ENCODE measurements around the gene ATG101. TPM values are rescaled to one million over a fixed set of nuclear protein-coding genes. Genes with fewer than 3 reads are reported as not detected.

The ATG101 gene
- total and polyA plus RNA-seq, 2 of the 13 experiments (the other 11 are each of a cell fraction or from before 2014, with no cell fraction given): 58.2 to 67.7 TPM

- TF ChIP-seq, protein P1, sequence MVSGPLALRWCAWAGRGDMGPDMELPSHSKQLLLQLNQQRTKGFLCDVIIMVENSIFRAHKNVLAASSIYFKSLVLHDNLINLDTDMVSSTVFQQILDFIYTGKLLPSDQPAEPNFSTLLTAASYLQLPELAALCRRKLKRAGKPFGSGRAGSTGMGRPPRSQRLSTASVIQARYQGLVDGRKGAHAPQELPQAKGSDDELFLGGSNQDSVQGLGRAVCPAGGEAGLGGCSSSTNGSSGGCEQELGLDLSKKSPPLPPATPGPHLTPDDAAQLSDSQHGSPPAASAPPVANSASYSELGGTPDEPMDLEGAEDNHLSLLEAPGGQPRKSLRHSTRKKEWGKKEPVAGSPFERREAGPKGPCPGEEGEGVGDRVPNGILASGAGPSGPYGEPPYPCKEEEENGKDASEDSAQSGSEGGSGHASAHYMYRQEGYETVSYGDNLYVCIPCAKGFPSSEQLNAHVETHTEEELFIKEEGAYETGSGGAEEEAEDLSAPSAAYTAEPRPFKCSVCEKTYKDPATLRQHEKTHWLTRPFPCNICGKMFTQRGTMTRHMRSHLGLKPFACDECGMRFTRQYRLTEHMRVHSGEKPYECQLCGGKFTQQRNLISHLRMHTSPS (CRISPR knock-in tag; IDR thresholded peaks at IDR 0.05; ENCODE audit: low read depth): 0 out of 2 replicates have a peak, but pooled peaks have one; percentile 51
- no peak for TF ChIP-seq NCOR1 (IDR thresholded peaks at IDR 0.05; ENCODE audit: borderline replicate concordance, low read length)
- peak; percentile 8; the same call in 1 of the 2 replicates for TF ChIP-seq ZNF788 (CRISPR knock-in tag; IDR thresholded peaks at IDR 0.05; ENCODE audit: borderline replicate concordance)
- no peak for TF ChIP-seq CEBPB (IDR thresholded peaks at IDR 0.05; ENCODE audit: borderline replicate concordance, low read depth, low read length)
- 0 out of 2 replicates have a peak, but pooled peaks have one; percentile 38 for TF ChIP-seq ZNF275 (CRISPR knock-in tag; IDR thresholded peaks at IDR 0.05; ENCODE audit: borderline replicate concordance)
- no peak for TF ChIP-seq MLLT10 (CRISPR knock-in tag; IDR thresholded peaks at IDR 0.05)
- no peak for TF ChIP-seq ZSCAN12 (CRISPR knock-in tag; IDR thresholded peaks at IDR 0.05)
- TF ChIP-seq ZMYM3 (CRISPR knock-in tag; IDR thresholded peaks at IDR 0.05): peak; percentile 55
- TF ChIP-seq ZNF350 (CRISPR knock-in tag; IDR thresholded peaks at IDR 0.05; ENCODE audit: borderline replicate concordance, low read depth): no peak
- peak; percentile 80 for TF ChIP-seq PATZ1 (CRISPR knock-in tag; IDR thresholded peaks at IDR 0.05)
- TF ChIP-seq HNRNPH1 (optimal IDR thresholded peaks at IDR 0.05; ENCODE audit: low read depth, low read length): no peak
- TF ChIP-seq ZNF44 (CRISPR knock-in tag; IDR thresholded peaks at IDR 0.05): no peak
- no peak for TF ChIP-seq MEF2D (CRISPR knock-in tag; IDR thresholded peaks at IDR 0.05)
- TF ChIP-seq TSC22D2 (CRISPR knock-in tag; IDR thresholded peaks at IDR 0.05; ENCODE audit: borderline replicate concordance): no peak
- TF ChIP-seq ARID4A (CRISPR knock-in tag; IDR thresholded peaks at IDR 0.05; ENCODE audit: borderline replicate concordance): peak; percentile 41; the same call in 1 of the 2 replicates
- TF ChIP-seq, protein P2, sequence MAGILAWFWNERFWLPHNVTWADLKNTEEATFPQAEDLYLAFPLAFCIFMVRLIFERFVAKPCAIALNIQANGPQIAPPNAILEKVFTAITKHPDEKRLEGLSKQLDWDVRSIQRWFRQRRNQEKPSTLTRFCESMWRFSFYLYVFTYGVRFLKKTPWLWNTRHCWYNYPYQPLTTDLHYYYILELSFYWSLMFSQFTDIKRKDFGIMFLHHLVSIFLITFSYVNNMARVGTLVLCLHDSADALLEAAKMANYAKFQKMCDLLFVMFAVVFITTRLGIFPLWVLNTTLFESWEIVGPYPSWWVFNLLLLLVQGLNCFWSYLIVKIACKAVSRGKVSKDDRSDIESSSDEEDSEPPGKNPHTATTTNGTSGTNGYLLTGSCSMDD (CRISPR knock-in tag; IDR thresholded peaks at IDR 0.05): no peak
Observed at GRCh38 chr12:52081263-52081733, 11.5 kb downstream of the ATG101 start (continued).

Data from HepG2 (cell line).